Measurements from ENCODE around the gene RGMB.

GRCh38 chr5:98753507-98753906, 20.0 kb upstream of the RGMB start:
- TF ChIP-seq EZH2phosphoT487 (IDR thresholded peaks at IDR 0.05; ENCODE audit: borderline replicate concordance, low read depth) (no peak), RXRA (IDR thresholded peaks at IDR 0.05; ENCODE audit: borderline replicate concordance, low read depth) (no peak), EP300 (IDR thresholded peaks at IDR 0.05; ENCODE audit: borderline replicate concordance in 1 of 2, low read depth in 1 of 2, low read length in 1 of 2) (no peak), CTCF (IDR thresholded peaks at IDR 0.05) (no peak), GATA2 (CRISPR knock-in tag; IDR thresholded peaks at IDR 0.05) (no peak), RAD21 (IDR thresholded peaks at IDR 0.05; ENCODE audit: low read length) (no peak), POLR2AphosphoS5 (IDR thresholded peaks at IDR 0.05; ENCODE audit: low read depth, low read length) (no peak), TCF12 (IDR thresholded peaks at IDR 0.05) (no peak), RCOR1 (IDR thresholded peaks at IDR 0.05; ENCODE audit: low read length) (no peak), PBX3 (IDR thresholded peaks at IDR 0.05) (no peak), MXI1 (IDR thresholded peaks at IDR 0.05; ENCODE audit: low read depth, low read length) (no peak), TAF1 (IDR thresholded peaks at IDR 0.05; ENCODE audit: borderline replicate concordance, low read depth, low read length) (no peak)
- TF ChIP-seq, protein P1, sequence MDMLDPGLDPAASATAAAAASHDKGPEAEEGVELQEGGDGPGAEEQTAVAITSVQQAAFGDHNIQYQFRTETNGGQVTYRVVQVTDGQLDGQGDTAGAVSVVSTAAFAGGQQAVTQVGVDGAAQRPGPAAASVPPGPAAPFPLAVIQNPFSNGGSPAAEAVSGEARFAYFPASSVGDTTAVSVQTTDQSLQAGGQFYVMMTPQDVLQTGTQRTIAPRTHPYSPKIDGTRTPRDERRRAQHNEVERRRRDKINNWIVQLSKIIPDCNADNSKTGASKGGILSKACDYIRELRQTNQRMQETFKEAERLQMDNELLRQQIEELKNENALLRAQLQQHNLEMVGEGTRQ (IDR thresholded peaks at IDR 0.05; ENCODE audit: borderline replicate concordance, low read depth, low read length), result no peak
